CD4-positive, alpha-beta T cell treated with Interleukin-1 beta for 1 hour (primary cell): ENCODE measurements around the gene ASRGL1.
A peak's percentile ranks its signal among the peaks of the same experiment; 100 is the strongest.
"Not testable (repeated sequence)": the region's sequence is repeated elsewhere in the genome, so short reads cannot be mapped to it uniquely, and the experiment has no call there.

ENCODE experiments used
- DNase-seq, 2 donors: peaks; one replicate each; pipeline ENCODE4 v3.0.0-alpha.2; 2020 to 2022

Gene ASRGL1

GRCh38 chr11:62353841-62354240 lies 16.6 kb downstream of the ASRGL1 start:
- no peak for DNase-seq

DNA sequence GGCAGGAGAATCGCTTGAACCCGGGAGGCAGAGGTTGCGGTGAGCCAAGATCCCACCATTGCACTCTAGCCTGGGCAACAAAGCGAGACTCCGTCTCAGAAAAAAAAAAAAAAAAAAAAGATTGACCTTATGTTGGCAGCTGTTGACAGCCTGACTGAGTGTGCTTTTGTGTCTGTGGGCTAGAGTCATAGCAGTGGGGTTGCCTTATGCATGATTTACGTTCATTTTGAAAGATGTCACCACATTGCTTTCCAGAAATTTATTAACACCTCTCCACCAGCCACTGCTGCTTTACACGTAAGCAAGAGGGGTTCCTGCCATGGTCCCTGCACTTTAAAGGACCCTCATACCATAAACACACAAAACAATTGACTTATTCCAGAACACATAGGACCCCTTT lies 21.0 kb downstream of the ASRGL1 start:
- no peak for DNase-seq

DNA sequence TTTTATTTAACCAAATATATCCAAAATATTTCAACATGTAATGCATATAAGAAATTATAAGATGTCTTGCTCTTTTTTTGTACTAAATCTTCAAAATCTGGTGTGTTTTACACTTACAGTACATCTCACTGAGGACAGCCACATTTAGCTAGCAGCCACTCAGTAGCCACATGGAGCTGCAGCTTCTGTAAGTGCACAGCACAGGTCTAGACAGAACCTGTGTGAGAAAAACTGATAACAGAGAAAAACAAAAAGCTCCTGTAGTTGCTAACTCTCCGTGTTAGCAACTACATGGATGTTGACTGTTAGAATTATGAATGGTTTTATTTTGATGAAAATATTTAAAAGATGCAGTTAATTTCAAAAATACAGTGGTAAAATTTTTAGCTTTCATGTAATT lies 22.2 kb downstream of the ASRGL1 start:
- DNase-seq = no peak

GRCh38 chr11:62360685-62361084 lies 23.4 kb downstream of the ASRGL1 start:
- DNase-seq = no peak

DNA sequence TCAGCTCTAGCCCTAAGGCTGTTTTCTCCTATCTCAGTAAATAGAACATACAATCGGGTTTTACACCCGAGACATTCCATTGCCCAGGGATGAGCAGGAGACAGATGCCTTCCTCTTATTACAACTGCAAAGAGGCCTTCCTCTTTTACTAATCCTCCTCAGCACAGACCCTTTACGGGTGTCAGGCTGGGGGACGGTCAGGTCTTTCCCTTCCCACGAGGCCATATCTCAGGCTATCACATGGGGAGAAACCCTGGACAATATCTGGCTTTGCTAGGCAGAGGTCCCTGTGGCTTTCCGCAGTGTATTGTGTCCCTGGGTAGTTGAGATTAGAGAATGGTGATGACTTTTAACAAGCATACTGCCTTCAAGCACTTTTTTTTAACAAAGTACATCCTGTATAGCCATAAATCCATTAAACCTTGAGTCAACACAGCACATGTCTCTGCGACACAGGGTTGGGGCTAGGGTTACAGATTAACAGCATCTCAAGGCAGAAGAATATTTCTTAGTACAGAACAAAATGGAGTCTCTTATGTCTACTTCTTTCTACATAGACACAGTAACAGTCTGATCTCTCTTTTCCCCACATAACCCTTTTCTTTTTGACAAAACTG lies 31.7 kb downstream of the ASRGL1 start:
- DNase-seq = not testable (repeated sequence)

GRCh38 chr11:62370743-62371440 lies 33.6 kb downstream of the ASRGL1 start:
- DNase-seq = peak; percentile 43 to 47

GRCh38 chr11:62372871-62373270 lies 35.6 kb downstream of the ASRGL1 start:
- DNase-seq = no peak

DNA sequence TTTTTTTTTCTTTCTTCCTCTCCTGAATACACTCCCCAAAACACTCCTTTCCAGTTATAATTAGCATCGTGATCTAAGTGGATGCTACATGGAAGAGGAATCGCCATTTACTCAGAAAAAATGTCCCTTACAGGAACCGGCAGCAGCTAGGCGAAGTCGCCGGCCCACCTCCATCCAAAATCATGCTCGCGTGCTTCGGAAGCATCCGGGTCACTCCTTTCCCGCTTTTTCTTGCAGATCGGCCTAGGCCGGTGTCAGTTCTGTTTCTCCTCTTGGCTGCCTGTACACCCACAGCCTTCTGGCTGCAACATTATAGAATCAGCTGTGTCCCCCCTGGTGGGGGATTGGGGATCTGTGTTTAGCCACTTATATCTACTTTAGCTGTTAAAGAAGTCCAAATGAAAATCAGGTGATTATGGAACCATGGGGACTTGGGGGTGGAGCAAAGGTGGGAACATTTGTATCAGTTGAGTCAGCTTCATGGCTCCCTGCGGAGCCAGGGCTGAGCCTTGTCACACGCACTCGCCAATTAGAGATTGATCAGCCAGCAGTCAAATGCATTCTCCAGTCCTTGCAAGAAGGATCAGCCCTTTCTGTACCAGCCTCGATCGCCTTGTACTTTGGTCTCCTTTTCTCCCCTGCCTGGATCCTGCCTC lies 36.3 kb downstream of the ASRGL1 start:
- DNase-seq = no peak

- no peak for DNase-seq
Measured at GRCh38 chr11:62374801-62375200, 37.6 kb downstream of the ASRGL1 start.

- peak in 1 of 2 donors; percentile 64 for DNase-seq
Measured at GRCh38 chr11:62378459-62379063, 41.3 kb downstream of the ASRGL1 start.

DNA sequence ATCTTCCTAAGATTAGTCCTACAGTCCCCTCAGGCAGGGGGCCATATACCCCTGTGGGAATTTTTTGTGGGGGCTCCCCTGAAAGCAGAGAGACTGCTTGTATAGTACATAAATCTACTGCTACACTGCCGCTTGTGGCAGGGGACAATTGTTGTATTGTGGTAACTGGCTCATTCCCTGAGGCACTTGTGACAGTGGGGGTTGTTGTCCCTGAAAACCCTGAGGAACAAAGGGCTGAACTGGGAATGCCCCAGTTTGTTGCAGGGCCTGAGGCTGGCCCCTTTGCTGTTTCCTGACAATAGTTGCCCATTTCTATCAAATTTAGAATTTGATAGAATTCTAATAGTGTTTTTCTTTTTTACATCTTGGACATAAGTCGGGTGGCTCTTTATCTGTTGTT lies 42.3 kb downstream of the ASRGL1 start:
- DNase-seq = not testable (repeated sequence)

DNA sequence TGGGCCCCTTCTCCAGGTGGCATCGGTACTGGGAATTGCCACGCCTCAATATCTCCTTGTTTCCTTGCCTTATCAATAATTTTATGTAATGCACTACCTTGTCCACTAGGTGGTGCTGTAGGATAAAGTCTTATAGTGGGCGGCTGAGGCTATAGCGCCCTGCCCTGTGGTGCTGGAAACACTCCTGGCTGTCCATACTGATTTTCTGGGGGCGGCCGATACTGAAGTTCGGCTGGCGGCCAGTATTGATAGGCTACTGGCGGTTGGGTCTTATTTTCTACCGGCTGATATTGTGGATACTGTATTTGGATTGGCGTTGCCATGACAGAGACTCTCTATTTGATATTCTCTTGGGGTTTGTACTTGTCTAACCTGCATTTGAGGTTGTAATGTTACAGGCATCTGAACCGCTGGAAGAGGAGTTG lies 43.6 kb downstream of the ASRGL1 start:
- peak; percentile 44 to 80 for DNase-seq

GRCh38 chr11:62383822-62384221 lies 46.6 kb downstream of the ASRGL1 start:
- DNase-seq = no peak

DNA sequence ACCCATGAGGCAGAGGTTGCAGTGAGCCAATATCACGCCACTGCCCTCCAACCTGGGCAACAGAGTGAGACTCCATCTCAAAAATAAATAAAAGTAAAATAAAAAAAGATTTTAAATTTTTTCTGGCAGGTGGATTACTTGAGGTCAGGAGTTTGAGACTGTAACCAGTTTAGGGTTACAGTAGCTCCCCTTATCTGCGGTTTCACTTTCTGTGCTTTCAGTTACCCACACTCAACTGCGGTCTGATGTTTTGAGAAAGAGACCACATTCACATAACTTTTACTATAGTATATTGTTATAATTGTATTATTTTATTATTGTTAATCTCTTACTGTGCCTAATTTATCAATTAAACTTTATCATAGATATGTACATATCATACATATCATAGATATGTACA lies 48.8 kb downstream of the ASRGL1 start:
- peak in 1 of 2 donors; percentile 45 for DNase-seq

GRCh38 chr11:62387381-62387780 lies 50.1 kb downstream of the ASRGL1 start:
- no peak for DNase-seq

DNA sequence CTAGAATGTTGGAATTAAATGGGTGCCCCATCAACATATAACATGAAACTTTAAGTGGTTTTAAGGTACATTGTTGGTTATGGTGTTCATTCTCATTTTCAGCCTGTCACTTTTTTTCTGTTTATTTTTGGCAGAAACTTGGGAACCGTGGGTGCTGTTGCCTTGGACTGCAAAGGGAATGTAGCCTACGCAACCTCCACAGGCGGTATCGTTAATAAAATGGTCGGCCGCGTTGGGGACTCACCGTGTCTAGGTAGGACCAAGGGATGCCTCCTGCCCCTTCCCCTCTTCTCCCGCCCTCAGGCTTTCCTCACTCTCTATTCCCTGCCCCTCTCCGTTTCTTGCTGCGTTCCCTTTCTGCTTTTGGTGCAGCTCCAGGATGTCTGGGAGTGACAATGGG lies 51.8 kb downstream of the ASRGL1 start:
- no peak for DNase-seq

DNA sequence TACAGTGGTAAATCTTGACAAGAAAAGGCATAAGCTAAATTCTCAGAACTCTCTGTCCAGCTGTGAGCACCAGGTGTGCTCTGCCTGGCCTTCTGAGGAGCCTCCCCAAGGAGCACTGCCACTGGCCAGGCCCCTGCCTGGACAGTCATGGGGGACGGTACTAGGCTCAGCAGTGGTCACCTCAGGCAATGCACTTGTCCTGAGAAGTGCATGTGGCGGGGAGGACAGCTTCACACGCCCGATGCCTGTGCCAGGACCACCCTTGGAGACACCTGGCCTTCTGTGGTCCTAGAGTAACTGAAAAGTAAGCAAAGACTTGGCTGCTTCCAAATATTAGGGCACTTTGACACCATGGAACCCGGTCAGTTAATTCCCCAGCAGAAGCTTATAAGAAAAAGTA lies 53.0 kb downstream of the ASRGL1 start:
- no peak for DNase-seq

GRCh38 chr11:62390722-62391121 lies 53.5 kb downstream of the ASRGL1 start:
- DNase-seq = no peak

- DNase-seq = no peak
Measured at GRCh38 chr11:62391642-62392425, 54.6 kb downstream of the ASRGL1 start.

GRCh38 chr11:62392506-62392905 lies 55.3 kb downstream of the ASRGL1 start:
- DNase-seq = no peak

GRCh38 chr11:62393061-62393611 lies 55.9 kb downstream of the ASRGL1 start:
- peak; percentile 24 to 53 for DNase-seq

GRCh38 chr11:62393735-62394134 lies 56.5 kb downstream of the ASRGL1 start:
- DNase-seq = no peak
